GM18498 (cell line): ENCODE data around the gene FGGY.
"Not testable (repeated sequence)": the region's sequence is repeated elsewhere in the genome, so short reads cannot be mapped to it uniquely, and the experiment has no call there.

Experiments
- ATAC-seq: cut with Tn5 transposase; IDR thresholded peaks from one replicate; pipeline ENCODE4 v1.9.1; 2021; ENCODE audit warnings: mild to moderate bottlenecking, moderate library complexity; ENCODE audit not compliant: unreplicated experiment

The FGGY gene

DNA sequence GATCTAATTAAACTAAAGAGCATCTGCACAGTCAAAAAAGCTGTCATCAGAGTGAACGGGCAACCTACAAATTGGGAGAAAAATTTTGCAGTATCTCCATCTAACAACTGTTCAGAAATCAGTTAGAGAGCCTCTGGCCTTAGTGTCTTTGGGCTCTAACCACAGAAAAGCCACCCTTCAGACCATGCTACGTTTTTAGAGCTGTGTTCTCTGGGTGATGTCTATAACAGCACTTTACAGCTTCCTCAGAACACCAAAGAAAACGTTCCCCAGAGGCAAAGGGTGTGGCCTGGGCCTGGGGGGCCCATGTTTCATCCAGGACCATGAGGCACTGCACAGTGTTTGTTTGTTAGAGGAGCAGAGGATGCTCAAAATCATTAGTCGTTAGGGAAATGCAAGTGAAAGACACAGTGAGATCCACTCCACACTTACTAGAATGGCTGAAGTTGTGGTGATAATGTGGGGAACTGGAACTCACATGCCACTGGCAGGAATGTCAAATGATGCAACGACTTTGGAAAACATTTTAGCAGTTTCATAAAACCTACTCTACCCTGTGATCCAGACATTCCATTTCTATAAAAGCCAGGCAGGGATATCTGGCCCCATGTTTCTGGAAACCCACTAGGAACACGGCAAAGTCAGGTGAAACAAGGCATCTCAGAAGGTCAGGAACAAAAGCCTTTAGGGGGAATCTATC, 267.4 kb downstream of the FGGY start:
- no peak for ATAC-seq

DNA sequence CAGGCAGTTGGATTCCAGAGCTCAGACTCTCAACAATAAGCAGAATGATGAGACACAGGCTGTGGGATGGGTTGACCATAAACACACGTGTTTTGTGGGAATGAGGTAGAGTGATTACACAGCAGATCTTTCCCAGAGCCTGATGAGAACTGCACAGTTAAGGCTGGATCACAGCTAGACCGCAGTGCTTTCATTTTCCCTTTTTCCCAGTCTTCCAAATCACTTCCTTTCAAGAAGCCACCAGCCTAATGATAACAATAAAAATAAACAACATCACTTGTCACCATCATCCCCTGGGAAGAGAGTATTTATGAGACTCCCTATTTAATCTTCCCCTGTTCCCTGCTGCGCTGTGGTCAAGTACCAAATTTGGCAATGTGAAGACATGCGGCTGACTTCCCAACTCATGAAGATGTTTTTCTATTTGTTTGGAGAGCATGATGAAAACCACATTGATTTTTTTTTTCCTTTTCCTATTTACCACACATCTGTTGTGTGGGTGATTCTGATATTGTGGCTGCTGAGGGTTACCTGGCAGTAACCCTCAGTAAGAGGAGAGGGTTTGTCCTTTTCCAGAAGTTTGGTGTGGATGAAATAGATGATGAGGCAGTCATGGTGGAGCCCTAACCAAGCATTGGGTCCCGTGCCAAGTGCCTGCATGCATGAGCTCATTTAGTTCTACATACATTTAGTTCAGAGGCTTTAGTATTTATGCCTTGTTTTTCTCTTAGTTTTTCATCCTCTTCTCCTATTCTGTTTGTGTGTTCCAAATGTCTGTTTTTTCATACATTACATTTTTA, 268.9 kb downstream of the FGGY start:
- no peak for ATAC-seq

DNA sequence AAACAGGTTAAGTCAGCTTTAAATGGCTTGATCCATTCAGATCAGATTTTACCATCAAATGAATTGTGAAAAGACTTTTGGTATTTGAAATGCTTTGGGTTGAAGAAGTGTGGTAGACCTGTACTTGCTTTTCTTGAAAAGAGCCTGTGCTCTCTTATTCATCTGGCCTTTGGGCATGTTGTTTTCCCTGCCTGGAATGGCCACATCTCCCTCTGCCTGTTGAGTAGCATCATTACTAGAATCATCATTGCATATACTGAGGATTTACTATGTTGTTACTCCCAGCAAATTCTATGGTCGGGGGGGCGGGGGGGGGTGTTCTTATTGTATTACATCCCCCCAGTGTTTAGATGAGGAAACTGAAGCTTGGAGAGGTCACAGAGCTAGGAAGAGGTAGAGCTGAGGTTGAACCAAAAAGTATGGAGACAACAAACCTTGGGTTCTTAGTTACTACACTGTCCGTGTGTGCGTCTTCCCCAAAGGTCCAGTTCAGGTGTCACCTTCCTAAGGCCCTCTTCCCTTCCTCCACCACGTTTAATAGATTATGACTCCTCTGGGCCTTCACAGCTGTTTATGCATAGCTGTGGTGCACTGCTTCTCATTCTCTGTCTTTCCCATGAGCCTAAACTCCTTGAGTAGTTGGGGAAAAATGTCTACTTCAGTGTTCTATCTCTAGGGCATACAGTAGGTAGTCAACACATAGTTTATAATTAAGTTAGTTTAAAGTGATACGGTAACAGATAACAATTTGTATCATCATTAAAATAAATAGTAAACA, 271.5 kb downstream of the FGGY start:
- no peak for ATAC-seq

DNA sequence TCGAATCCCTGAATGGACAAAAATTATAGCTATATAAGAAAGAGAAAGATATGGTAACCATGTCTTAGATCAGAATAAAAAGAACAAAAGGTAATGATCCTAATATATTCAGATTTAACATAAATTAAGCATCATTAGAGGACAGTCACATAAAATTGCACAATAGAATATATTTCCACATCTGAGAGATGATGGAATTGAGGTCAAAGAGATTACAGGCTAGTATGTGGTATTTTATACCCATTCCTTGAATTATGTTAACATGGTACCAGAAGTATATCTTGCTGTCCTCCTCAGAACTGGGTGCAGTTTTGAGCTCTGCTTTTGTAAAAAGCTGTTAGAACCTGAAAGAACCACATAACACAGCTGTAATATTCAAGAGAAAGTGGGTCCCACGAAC, 272.3 kb downstream of the FGGY start:
- ATAC-seq = no peak

DNA sequence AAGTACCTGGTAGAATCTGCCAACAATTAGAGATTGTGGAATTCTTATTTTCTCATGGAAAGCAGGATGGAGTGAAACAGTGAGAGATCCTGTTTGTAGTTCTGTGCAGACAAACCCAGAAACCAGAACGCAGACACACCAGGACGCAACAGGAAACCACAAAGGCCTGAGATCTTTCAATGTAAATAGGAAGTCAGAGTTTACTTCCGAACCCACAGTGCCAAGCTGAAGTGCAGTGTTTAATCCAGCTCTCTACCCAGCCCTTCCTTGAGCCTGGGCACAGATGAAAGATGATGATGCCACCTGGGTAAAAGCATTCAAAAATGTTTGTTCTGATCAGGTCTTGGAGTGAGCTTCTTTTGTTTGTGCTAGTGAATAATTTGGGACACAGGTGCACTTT, 273.6 kb downstream of the FGGY start:
- peak; percentile 82 for ATAC-seq

DNA sequence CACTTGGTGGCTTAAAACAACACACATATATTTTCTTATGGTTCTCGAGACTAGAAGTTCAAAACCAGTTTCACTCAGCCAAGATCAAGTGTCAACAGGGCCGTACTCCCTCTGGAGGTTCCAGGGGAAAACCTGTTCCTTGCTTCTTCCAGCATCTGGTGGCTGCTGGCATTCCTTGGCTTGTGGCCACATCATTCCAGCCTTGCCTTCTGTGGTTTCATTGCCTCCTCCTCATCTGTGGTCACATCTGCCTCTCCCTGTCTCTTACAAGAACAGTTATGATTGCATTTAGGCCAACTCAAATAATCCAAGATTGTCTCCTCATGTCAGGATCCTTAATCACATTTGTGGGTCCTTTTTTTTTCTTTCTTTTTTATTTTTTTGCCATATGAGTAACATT, 277.2 kb downstream of the FGGY start:
- ATAC-seq = no peak

DNA sequence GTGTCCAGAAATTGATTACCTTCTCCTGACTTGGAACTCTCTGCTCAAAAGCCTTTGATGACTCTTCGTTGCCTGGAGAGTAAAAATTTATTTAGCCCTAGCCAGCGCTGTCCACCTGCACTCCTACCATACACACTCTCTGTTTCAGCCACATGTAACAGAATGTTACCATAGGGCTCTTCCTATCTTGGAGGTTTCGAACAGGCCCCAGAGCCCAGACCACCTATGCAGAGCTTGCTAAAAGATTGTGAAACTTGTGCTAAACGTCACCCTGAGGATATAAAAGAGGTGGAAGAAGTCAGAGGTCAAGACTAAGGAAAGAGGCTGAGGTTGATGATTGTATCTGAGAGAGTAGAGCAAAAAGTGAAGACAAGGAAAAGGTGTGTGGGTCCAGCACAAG, 280.9 kb downstream of the FGGY start:
- peak; percentile 56 for ATAC-seq

DNA sequence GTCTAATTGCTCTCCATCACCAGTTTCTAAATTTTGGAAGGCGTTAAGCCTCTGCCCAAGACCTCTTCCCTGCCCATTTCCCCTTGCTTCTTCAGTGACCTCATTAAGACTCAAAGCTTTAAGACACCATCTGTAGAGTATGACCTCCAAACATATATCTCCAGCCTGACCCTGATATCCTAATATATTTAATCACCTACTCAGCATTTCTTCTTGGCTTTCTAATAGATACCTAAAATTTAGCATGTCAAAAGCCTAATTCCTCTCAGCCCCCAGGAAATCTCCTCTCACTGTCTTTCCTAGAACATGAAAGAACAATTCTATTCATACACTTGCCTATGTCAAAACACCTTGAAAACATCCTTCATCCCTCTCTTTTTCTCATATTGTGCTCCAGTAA, 282.3 kb downstream of the FGGY start:
- no peak for ATAC-seq

DNA sequence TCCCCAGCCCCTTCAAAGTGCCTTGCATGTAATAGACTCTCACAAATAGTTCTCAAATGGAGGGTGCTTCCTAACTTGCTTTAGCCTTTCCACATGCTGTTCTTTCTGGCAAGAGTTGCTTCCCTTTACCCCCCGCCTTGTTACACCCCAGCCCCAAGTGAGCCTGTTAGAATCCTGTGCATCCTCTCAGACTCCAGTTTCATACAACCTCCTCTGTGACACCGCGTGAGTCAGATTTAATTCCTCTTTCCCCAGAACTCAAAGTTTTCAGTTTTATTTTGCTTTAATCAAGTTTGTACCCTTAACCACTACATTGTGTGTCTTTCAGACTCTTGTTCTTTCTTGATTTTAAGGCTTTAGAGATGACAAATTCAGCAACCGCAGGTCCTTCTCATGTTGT, 283.4 kb downstream of the FGGY start:
- no peak for ATAC-seq

DNA sequence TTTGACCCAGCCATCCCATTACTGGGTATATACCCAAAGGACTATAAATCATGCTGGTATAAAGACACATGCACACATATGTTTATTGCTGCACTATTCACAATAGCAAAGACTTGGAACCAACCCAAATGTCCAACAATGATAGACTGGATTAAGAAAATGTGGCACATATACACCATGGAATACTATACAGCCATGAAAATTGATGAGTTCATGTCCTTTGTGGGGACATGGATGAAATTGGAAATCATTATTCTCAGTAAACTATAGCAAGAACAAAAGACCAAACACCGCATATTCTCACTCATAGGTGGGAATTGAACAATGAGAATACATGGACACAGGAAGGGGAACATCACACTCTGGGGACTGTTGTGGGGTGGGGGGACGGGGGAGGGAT, 295.5 kb downstream of the FGGY start:
- not testable (repeated sequence) for ATAC-seq

DNA sequence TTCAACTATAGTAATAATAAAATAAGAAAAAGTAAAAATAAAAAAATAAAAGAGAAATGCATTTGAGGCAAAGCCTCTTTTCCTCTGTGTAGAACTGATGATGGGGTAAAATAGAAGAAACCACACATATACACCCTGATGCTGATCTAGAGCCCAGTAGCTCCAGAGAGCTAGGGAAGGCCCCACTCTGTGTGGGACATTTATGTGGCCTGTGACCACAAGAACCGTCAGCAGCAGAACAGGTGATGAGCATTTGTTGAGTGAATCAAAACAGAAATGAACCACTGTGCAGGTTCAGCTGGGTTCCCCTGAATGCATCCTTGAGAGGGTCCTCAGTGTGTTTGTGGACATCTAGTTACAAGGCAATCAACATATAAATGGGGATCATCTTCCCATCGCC, 296.0 kb downstream of the FGGY start:
- ATAC-seq = no peak

DNA sequence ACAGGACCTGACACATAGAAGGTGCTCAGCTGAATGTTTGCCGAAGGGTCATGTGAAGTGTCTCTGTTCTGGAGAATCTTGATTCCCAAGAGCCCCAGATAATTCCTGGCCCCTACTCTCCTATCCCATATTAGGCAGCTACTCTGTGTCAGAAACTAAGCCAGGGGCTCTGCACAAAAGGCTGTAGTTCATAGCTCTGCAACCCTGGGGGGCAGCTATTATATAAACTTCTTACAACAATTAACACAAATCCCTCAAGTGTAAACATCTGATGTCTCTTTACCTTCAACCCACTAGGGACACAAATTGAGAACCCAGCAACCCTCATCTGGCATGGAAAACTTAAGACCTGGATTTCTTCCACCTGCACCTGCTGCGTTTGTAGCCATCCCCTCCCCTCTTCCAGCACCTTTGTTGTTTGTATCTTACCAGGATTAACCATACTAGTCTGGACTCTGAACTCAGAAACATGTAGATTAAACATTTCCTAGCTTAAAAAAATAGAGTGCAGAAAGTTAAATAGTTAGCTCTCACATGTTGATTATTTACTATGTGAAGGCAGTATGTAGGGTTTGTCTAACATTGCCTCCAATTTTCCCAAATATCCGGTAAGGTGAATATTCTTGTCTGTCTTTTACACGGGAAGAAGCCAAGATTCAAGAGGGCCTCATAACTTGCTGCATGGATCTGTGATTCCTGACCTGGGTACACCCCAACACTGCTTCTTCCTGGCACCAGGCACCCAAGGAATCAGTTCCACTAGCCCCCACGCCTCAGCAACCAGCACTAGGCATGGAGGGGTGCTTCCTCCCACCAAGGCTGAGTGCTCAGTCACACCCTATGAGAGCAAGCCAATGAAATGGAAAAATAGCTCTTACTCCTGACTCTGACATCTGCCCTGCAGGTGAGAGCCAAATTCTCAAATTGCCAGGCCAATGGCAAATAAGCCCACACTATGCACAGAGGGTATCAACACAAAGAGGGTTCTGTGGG, 297.2 kb downstream of the FGGY start:
- no peak for ATAC-seq

DNA sequence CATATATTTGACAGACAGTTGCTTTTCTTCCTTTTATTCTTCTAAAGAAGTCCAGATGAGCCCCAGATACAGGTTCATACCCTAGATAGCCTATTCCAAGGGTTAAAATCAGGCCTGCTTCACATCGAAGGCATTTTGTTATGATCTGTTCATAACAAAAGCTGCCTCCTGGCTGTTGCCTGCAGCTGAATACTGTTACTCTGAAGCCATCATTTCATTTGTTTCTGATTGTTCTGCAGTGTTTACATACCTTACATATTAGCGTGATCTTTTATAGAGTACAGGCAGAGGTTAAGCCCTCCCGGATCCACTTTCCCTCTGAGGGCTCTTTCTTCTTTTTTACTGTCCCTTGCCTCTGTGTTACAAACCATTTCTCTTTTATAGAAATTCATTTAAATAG, 298.9 kb downstream of the FGGY start:
- no peak for ATAC-seq

DNA sequence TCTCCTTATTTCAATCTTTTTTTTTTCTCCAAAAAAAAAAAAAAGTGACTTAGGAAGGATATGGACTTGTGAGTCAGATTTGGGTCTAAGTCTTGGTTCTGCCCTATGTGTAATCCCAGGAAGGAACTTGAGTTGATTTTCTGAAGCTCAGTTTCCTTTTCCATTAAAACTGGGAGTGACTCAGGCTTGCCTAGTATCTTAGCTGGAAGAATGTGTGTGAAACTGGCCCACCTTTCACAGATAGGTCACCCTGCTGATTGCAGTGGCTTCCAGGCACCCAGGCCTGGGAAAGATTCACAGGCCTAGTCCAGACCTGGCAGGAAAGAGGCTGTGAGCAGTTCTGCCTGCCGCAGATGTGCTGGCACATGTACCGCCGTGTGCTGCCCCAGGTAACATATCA, 299.5 kb downstream of the FGGY start:
- ATAC-seq = no peak

DNA sequence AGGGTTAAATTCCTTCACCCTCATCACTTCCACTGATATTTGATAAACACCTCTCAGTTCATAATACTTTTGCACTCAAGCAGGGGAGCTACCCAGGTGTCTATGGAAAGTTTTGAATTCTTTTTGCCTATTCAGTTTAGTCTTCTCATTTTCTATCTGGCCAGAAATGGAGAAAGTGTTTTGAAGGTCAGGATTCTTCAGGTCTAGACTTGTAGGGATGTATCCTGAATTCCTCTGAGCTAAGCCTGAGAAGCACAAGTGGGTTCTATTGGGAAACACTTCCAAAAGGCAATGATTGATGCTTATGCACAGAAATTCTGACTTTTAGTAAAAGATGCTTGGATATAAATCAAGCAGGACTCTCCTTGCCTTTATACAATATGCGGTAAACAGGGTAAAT, 300.1 kb downstream of the FGGY start:
- ATAC-seq = no peak

DNA sequence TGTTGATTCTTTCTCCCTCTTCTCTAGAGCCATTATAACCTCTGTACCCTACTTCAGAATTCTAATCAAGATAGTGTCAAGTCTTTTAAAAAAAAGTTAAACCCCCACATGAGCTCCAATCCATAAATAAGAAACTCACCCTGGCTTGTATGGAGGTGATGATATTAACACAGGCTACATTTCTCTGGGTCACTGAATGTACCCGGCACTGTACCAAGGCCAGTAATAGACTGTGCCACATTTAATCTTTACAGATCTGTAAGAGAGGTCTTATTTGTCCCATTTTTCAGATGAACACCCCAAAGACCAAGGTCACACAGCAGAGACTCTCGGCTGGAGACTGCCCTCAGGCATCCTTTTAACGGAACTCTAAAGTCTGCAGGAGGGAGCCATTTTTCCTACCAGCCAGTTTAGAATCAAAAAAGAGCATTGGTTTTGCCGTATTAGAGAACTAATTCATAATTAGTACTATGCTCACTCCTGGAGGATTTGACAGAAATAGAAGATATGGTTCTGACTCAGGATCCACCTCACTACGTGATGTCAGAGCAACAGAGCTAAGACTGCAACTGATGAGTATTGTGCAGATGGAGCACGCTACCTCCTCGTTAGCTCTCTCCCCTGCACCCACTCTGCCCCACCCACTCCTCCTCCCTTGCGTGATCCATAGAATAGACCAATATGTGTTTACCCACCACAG, 300.7 kb downstream of the FGGY start:
- no peak for ATAC-seq

DNA sequence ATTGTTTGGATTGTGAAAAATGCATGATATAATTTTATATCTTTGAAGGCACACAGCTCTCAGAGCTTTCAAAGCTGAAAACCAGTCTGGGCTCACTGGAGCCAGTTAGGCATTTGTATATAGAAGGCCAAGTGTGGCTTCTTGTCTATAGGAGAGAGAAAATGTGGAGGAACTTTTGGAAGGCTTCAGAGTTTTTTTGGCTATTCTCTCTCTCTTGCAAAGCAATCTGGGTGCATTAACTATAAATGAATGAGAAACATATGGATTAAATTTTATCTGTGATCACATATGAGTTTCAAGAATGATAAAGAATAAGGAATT, 301.2 kb downstream of the FGGY start:
- ATAC-seq = no peak

DNA sequence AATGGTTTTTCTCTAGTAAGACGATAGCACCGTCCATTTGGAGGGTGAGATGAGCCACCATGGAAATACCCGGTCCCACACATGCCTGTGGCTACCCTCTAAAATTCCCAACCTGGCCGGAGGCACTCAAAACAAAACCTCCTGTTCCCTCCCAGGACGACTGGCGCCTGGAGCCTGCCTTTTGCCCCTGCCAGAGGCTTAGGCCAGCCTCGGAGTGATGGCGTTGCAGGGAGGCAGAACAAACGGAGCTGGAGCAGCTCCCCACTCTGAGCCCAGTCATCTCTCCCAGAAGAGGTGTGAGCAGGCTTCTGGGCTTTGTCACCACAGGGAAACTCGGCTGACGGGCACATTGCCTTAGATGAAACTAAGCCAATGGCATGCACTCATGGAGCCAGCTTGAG, 304.1 kb downstream of the FGGY start:
- no peak for ATAC-seq

DNA sequence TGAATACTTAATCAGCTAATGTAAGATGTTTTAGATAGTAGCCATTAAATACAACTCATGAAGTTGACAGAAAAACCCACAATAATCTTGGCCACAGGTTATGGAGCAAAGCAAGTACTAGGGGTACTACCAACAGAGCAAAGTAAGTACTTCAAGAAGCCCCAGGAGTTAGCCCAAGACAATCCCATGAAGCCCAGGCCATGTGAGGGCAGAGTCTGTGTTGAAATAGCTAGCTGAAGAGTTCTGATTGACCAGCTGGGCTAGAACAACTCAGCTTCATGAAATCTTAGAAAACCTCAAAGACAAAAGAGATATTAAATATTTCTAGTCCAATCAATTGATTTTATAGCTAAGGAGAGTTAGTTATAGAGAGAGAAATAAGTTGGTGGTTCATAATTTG, 304.9 kb downstream of the FGGY start:
- no peak for ATAC-seq

DNA sequence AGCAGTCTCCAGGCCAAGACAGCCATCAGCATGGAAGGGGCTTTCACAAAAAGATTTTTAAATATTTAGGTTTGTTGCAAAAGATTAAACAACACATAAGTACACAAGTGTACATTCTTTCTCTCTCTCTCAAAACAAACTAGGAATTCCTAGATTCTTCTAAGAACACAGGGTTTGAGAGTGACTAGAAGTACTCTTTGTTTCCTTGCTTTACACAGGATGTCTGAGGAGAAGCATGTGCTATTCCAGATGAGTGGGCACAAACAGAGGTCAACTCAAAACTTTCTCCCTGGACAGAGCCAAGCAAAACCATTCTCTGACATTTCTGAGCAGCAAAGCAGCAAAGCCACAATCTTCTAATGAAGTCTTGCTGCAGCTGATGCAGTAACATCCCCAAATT, 307.3 kb downstream of the FGGY start:
- no peak for ATAC-seq
